GM20000 (cell line): ENCODE measurements around the gene SMO.
A peak's percentile ranks its signal among the peaks of the same experiment; 100 is the strongest.

Source experiments
- DNase-seq: peaks from one replicate; pipeline ENCODE4 v3.0.0; 2012; ENCODE audit warnings: low spot score
- TF ChIP-seq, protein P1 (sequence below): IDR thresholded peaks from 2 replicates; pipeline ENCODE4 v1.5.1; 2012; ENCODE audit warnings: mild to moderate bottlenecking, control low read depth; ENCODE audit errors: extremely low read depth, missing control alignments

SMO gene

DNA sequence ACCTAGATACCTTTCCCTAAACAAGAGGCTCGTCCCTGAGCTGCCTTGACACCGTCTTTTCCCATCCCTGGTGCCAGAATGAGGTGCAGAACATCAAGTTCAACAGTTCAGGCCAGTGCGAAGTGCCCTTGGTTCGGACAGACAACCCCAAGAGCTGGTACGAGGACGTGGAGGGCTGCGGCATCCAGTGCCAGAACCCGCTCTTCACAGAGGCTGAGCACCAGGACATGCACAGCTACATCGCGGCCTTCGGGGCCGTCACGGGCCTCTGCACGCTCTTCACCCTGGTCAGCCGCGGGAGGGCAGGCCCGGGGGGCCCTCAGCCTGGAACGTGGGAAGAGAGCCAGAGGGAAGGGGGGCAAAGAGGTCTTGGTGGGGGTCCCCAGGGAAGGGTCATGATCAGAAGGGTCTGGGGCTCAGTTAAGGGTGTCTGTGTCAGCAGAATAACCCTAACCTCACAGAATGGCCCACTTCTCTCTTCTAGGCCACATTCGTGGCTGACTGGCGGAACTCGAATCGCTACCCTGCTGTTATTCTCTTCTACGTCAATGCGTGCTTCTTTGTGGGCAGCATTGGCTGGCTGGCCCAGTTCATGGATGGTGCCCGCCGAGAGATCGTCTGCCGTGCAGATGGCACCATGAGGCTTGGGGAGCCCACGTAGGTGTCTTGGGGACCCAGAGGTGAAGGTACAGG lies 16.8 kb downstream of the SMO start:
- no peak for DNase-seq
- TF ChIP-seq, protein P1, sequence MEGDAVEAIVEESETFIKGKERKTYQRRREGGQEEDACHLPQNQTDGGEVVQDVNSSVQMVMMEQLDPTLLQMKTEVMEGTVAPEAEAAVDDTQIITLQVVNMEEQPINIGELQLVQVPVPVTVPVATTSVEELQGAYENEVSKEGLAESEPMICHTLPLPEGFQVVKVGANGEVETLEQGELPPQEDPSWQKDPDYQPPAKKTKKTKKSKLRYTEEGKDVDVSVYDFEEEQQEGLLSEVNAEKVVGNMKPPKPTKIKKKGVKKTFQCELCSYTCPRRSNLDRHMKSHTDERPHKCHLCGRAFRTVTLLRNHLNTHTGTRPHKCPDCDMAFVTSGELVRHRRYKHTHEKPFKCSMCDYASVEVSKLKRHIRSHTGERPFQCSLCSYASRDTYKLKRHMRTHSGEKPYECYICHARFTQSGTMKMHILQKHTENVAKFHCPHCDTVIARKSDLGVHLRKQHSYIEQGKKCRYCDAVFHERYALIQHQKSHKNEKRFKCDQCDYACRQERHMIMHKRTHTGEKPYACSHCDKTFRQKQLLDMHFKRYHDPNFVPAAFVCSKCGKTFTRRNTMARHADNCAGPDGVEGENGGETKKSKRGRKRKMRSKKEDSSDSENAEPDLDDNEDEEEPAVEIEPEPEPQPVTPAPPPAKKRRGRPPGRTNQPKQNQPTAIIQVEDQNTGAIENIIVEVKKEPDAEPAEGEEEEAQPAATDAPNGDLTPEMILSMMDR = no peak

GRCh38 chr7:129205987-129206785 lies 17.8 kb downstream of the SMO start:
- DNase-seq = no peak
- TF ChIP-seq, protein P1 = no peak

DNA sequence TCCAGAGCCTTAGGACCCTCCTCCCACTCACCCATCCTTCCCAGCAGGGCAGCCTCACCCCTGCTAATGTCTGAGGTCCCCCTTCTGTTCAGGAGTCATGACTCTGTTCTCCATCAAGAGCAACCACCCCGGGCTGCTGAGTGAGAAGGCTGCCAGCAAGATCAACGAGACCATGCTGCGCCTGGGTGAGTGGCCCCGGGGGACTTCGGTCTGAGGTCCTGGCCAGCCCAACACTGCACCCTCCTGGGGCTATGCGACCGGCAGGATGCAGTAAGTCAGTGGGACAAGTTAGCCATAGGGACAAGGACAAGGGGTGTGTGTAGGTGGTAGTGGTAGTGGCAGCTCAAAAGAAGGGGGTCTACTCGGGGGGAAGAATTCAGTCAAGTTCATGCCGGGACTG lies 20.2 kb downstream of the SMO start:
- DNase-seq = no peak
- TF ChIP-seq, protein P1 = no peak

DNA sequence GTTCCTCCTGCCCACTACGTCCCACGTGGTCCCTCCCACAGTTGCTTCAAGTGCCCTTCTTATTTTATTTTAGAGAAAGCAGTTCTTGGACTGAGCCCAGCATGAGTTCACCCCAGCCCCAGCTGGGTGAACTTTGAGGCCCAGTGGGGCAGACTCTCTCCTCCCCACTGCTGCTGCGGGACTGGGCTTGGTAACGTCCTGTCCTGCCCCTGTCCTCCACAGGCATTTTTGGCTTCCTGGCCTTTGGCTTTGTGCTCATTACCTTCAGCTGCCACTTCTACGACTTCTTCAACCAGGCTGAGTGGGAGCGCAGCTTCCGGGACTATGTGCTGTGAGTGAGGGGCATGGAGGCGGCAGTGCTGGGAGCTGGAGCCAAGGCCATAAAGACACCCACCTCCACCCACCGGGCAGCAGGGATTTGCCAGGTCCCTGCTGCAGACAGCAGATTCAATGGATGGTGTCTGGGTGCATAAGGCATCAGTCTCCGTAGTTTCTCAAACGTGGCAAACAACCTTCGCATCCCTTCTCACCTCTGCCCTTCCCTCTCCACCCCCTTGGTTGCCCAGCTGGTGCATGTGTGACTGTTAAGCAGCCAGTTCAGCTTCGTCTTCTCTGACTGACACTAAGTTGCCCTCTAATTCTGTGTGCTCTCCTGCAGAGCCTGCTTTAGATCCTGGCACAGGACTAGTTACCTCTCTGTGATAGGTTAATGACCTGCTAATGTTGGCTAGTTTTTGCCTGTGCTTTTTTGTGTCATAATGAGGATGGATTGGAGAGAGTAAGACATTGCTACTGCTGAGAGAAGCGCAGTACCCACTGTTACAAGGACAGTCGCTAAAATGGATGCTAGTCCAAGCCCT lies 20.9 kb downstream of the SMO start:
- DNase-seq = no peak
- TF ChIP-seq, protein P1 = no peak

DNA sequence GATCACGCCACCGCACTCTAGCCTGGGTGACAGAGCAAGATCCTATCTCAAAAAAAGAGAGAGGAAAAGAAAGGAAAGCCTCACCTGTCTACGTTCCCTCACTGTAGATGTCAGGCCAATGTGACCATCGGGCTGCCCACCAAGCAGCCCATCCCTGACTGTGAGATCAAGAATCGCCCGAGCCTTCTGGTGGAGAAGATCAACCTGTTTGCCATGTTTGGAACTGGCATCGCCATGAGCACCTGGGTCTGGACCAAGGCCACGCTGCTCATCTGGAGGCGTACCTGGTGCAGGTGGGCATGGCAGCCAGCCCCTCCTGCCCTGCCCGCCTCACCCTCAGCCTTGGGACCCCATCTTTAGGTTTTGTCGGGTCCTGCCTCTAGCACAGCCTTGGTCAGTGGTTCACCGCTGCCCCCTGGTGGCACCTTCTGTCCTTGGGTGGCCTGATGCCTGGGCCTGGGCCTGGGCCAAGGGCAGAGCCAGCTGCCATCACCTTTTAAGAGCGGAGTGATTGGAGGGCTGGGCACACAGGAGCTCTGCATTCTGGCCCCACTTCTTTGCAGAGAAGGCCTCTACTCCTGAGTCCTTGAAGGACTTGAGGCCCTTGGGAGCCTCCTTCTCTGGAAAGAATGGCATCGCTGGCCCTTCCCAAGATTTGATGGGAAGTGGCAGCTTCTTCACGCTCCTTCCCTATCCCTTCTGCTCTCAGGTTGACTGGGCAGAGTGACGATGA lies 22.0 kb downstream of the SMO start:
- DNase-seq = peak; percentile 89
- TF ChIP-seq, protein P1 = peak; percentile 85

- TF ChIP-seq, protein P1 = no peak
- no peak for DNase-seq
Measured at GRCh38 chr7:129210989-129211312, 22.5 kb downstream of the SMO start.

GRCh38 chr7:129212126-129212525 lies 23.7 kb downstream of the SMO start:
- no peak for DNase-seq
- TF ChIP-seq, protein P1 = no peak
